ENCODE data around the gene TMEM115. TPM values are rescaled to one million over a fixed set of nuclear protein-coding genes. Genes with fewer than 3 reads are reported as not detected.

Gene TMEM115
- total and polyA plus RNA-seq, 3 experiments from 2014 or later = 30.5 to 47.2 (median 33.2) TPM

- no peak for DNase-seq
- H3K9me3 Mint-ChIP-seq = no peaks in the 10 kb centered on the region
- Histone ChIP-seq H3K27me3 (ENCODE audit: insufficient read depth, low read length, poor library complexity, severe bottlenecking) (no peaks in the 10 kb centered on the region), H3K9me3 (ENCODE audit: low read length) (no peaks in the 10 kb centered on the region), H3K27ac (ENCODE audit: low read depth, low read length) (no peak overlapping the region), H3K36me3 (ENCODE audit: insufficient read depth, low read length) (no peaks in the 10 kb centered on the region), H3K4me1 (ENCODE audit: insufficient read depth, low read length) (peaks cover 31% of the 10 kb centered on the region), H3K4me3 (ENCODE audit: low read length) (no peak overlapping the region)
- peaks cover 0 to 2% of the 10 kb centered on the region in 2 donors for H3K27me3 Mint-ChIP-seq
- peaks cover 0 to 6% (median 0%) of the 10 kb centered on the region in 3 donors for H3K36me3 Mint-ChIP-seq
- peaks cover 20 to 53% (median 22%) of the 10 kb centered on the region in 3 donors for H3K4me1 Mint-ChIP-seq
- POLR2A ChIA-PET = interaction anchor here (0.6 to 1.6 kb wide), 11 partner anchors 12 to 777 kb away, joined by 3 to 8 read pairs (median 4); partner anchors contain the start of genes CYB561D2, HYAL3, NAA80 and NPRL2
- H3K27ac Mint-ChIP-seq = peak overlapping the region in 2 of 8 donors; percentile 66 to 89
- CTCF ChIA-PET = interaction anchor here (1.0 to 1.8 kb wide), 5 partner anchors 8 to 205 kb away, joined by 3 to 5 read pairs (median 5); partner anchors contain the start of genes CYB561D2, HEMK1 and NPRL2
- H3K4me3 Mint-ChIP-seq = peak overlapping the region; percentile 80 to 96 (median 88)
These were observed 5.3 kb upstream of the TMEM115 start for GRCh38 chr3:50364573-50365079.

- no peaks in the 10 kb centered on the region for H3K9me3 ChIP-seq (ENCODE audit: low read length)
- CTCF ChIA-PET = interaction anchor here (0.6 to 1.9 kb wide), 2 partner anchors 9 to 11 kb away, joined by 3 to 9 read pairs; partner anchors contain the start of genes CYB561D2 and NPRL2
- DNase-seq = no peak
- peaks cover 44% of the 10 kb centered on the region for H3K4me1 ChIP-seq (ENCODE audit: insufficient read depth, low read length)
- Mint-ChIP-seq H3K4me1 (peaks cover 36 to 61% (median 38%) of the 10 kb centered on the region in 3 donors), H3K4me3 (peak overlapping the region; percentile 94 to 99 (median 96)), H3K9me3 (no peaks in the 10 kb centered on the region), H3K36me3 (peaks cover 0 to 37% (median 0%) of the 10 kb centered on the region in 3 donors), H3K27me3 (peaks cover 0 to 2% of the 10 kb centered on the region in 2 donors), H3K27ac (peak overlapping the region; percentile 81 to 99 (median 96))
- POLR2A ChIA-PET = interaction anchor here (1.1 to 1.6 kb wide), 3 partner anchors 9 to 209 kb away, joined by 3 to 13 read pairs (median 3); partner anchors contain the start of genes CYB561D2, HEMK1, NPRL2 and RASSF1
- no peak overlapping the region for H3K27ac ChIP-seq (ENCODE audit: low read depth, low read length)
- no peaks in the 10 kb centered on the region for H3K36me3 ChIP-seq (ENCODE audit: insufficient read depth, low read length)
- H3K4me3 ChIP-seq (ENCODE audit: low read length) = peak overlapping the region; percentile 95
- H3K27me3 ChIP-seq (ENCODE audit: insufficient read depth, low read length, poor library complexity, severe bottlenecking) = no peaks in the 10 kb centered on the region
These were observed 414 bp upstream of the TMEM115 start for GRCh38 chr3:50359760-50360110.

- CTCF ChIA-PET = no interaction called here
- Histone ChIP-seq H3K36me3 (ENCODE audit: insufficient read depth, low read length) (no peaks in the 10 kb centered on the region), H3K4me3 (ENCODE audit: low read length) (peak overlapping the region; percentile 95), H3K4me1 (ENCODE audit: insufficient read depth, low read length) (peaks cover 37% of the 10 kb centered on the region), H3K27ac (ENCODE audit: low read depth, low read length) (peak overlapping the region; percentile 76), H3K27me3 (ENCODE audit: insufficient read depth, low read length, poor library complexity, severe bottlenecking) (no peaks in the 10 kb centered on the region), H3K9me3 (ENCODE audit: low read length) (no peaks in the 10 kb centered on the region)
- Mint-ChIP-seq H3K4me1 (peaks cover 36 to 60% (median 40%) of the 10 kb centered on the region in 3 donors), H3K36me3 (peaks cover 0 to 48% (median 0%) of the 10 kb centered on the region in 3 donors), H3K27ac (peak overlapping the region; percentile 63 to 95 (median 87)), H3K9me3 (no peaks in the 10 kb centered on the region), H3K4me3 (peak overlapping the region; percentile 81 to 99 (median 94)), H3K27me3 (peaks cover 0 to 2% of the 10 kb centered on the region in 2 donors)
- DNase-seq = no peak
- POLR2A ChIA-PET = interaction anchor here (1.2 kb wide), 1 partner anchor 211 kb away, joined by 3 read pairs; the partner anchor contains the start of gene HEMK1
These were observed 888 bp downstream of the TMEM115 start for GRCh38 chr3:50358355-50358910.

- Histone ChIP-seq H3K4me3 (ENCODE audit: low read length) (peak overlapping the region; percentile 95), H3K36me3 (ENCODE audit: insufficient read depth, low read length) (no peaks in the 10 kb centered on the region), H3K4me1 (ENCODE audit: insufficient read depth, low read length) (peaks cover 37% of the 10 kb centered on the region), H3K27ac (ENCODE audit: low read depth, low read length) (peak overlapping the region; percentile 25), H3K9me3 (ENCODE audit: low read length) (no peaks in the 10 kb centered on the region), H3K27me3 (ENCODE audit: insufficient read depth, low read length, poor library complexity, severe bottlenecking) (no peaks in the 10 kb centered on the region)
- DNase-seq = no peak
- ChIA-PET CTCF (interaction anchor here (0.8 to 1.9 kb wide), 7 partner anchors 10 to 185 kb away, joined by 3 to 11 read pairs (median 5); partner anchors contain the start of gene RASSF1), POLR2A (interaction anchor here (0.5 to 1.2 kb wide), 2 partner anchors 13 to 20 kb away, joined by 3 to 4 read pairs; no protein-coding TSS in a partner anchor)
- H3K4me3 Mint-ChIP-seq = peak overlapping the region; percentile 81 to 99 (median 94)
- H3K27me3 Mint-ChIP-seq = peaks cover 0 to 2% of the 10 kb centered on the region in 2 donors
- peaks cover 36 to 61% (median 41%) of the 10 kb centered on the region in 3 donors for H3K4me1 Mint-ChIP-seq
- no peaks in the 10 kb centered on the region for H3K9me3 Mint-ChIP-seq
- H3K27ac Mint-ChIP-seq = peak overlapping the region; percentile 50 to 94 (median 79)
- H3K36me3 Mint-ChIP-seq = peaks cover 0 to 57% (median 0%) of the 10 kb centered on the region in 3 donors
These were observed 1.8 kb downstream of the TMEM115 start for GRCh38 chr3:50357481-50357880.

- H3K9me3 ChIP-seq (ENCODE audit: low read length) = no peaks in the 10 kb centered on the region
- Mint-ChIP-seq H3K27me3 (peaks cover 0 to 2% of the 10 kb centered on the region in 2 donors), H3K4me1 (peaks cover 40 to 66% (median 43%) of the 10 kb centered on the region in 3 donors), H3K9me3 (no peaks in the 10 kb centered on the region), H3K27ac (peak overlapping the region in 7 of 8 donors; percentile 34 to 87 (median 74)), H3K36me3 (peaks cover 0 to 57% (median 0%) of the 10 kb centered on the region in 3 donors), H3K4me3 (peak overlapping the region; percentile 78 to 98 (median 94))
- ChIA-PET POLR2A (interaction anchor here (1.2 kb wide), 1 partner anchor 19 kb away, joined by 4 read pairs; no protein-coding TSS in a partner anchor), CTCF (interaction anchor here (0.8 to 1.9 kb wide), 7 partner anchors 9 to 186 kb away, joined by 3 to 11 read pairs (median 5); partner anchors contain the start of gene RASSF1)
- H3K36me3 ChIP-seq (ENCODE audit: insufficient read depth, low read length) = no peaks in the 10 kb centered on the region
- H3K27ac ChIP-seq (ENCODE audit: low read depth, low read length) = no peak overlapping the region
- H3K4me1 ChIP-seq (ENCODE audit: insufficient read depth, low read length) = peaks cover 42% of the 10 kb centered on the region
- no peak for DNase-seq
- no peaks in the 10 kb centered on the region for H3K27me3 ChIP-seq (ENCODE audit: insufficient read depth, low read length, poor library complexity, severe bottlenecking)
- H3K4me3 ChIP-seq (ENCODE audit: low read length) = no peak overlapping the region
These were observed 2.8 kb downstream of the TMEM115 start for GRCh38 chr3:50356553-50356952.

GRCh38 chr3:50355829-50356552 is 3.3 kb downstream of the TMEM115 start:
- ChIA-PET CTCF (interaction anchor here (1.4 to 1.9 kb wide), 3 partner anchors 8 to 14 kb away, joined by 3 to 9 read pairs (median 5); no protein-coding TSS in a partner anchor), POLR2A (interaction anchor here (1.2 kb wide), 1 partner anchor 19 kb away, joined by 4 read pairs; no protein-coding TSS in a partner anchor)
- Mint-ChIP-seq H3K27ac (peak overlapping the region in 6 of 8 donors; percentile 32 to 85 (median 64)), H3K36me3 (peaks cover 0 to 58% (median 0%) of the 10 kb centered on the region in 3 donors), H3K27me3 (peaks cover 0 to 2% of the 10 kb centered on the region in 2 donors), H3K9me3 (no peaks in the 10 kb centered on the region), H3K4me3 (peak overlapping the region in 6 of 7 donors; percentile 78 to 98 (median 90)), H3K4me1 (peaks cover 46 to 71% (median 48%) of the 10 kb centered on the region in 3 donors)
- Histone ChIP-seq H3K27ac (ENCODE audit: low read depth, low read length) (no peak overlapping the region), H3K4me1 (ENCODE audit: insufficient read depth, low read length) (peaks cover 47% of the 10 kb centered on the region), H3K4me3 (ENCODE audit: low read length) (no peak overlapping the region), H3K36me3 (ENCODE audit: insufficient read depth, low read length) (no peaks in the 10 kb centered on the region), H3K27me3 (ENCODE audit: insufficient read depth, low read length, poor library complexity, severe bottlenecking) (no peaks in the 10 kb centered on the region), H3K9me3 (ENCODE audit: low read length) (no peaks in the 10 kb centered on the region)
- no peak for DNase-seq

- DNase-seq = no peak
- no peak overlapping the region for H3K27ac Mint-ChIP-seq
- H3K4me3 Mint-ChIP-seq = no peak overlapping the region
- ChIA-PET POLR2A (interaction anchor here (1.6 kb wide), 1 partner anchor 11 kb away, joined by 4 read pairs; no protein-coding TSS in a partner anchor), CTCF (no interaction called here)
- Histone ChIP-seq H3K27ac (ENCODE audit: low read depth, low read length) (no peak overlapping the region), H3K4me1 (ENCODE audit: insufficient read depth, low read length) (peaks cover 51% of the 10 kb centered on the region), H3K9me3 (ENCODE audit: low read length) (no peaks in the 10 kb centered on the region), H3K36me3 (ENCODE audit: insufficient read depth, low read length) (no peaks in the 10 kb centered on the region), H3K27me3 (ENCODE audit: insufficient read depth, low read length, poor library complexity, severe bottlenecking) (no peaks in the 10 kb centered on the region), H3K4me3 (ENCODE audit: low read length) (no peak overlapping the region)
- H3K4me1 Mint-ChIP-seq = peaks cover 52 to 80% (median 55%) of the 10 kb centered on the region in 3 donors
- H3K27me3 Mint-ChIP-seq = no peaks in the 10 kb centered on the region
- H3K9me3 Mint-ChIP-seq = no peaks in the 10 kb centered on the region
- H3K36me3 Mint-ChIP-seq = peaks cover 0 to 69% (median 0%) of the 10 kb centered on the region in 3 donors
These were observed 4.5 kb downstream of the TMEM115 start for GRCh38 chr3:50354850-50355249.

Data from CD8-positive, alpha-beta memory T cell (primary cell).